SIG-M5 (cell line): ENCODE measurements around the gene PCDHB5.
"Not testable (repeated sequence)": the region's sequence is repeated elsewhere in the genome, so short reads cannot be mapped to it uniquely, and the experiment has no call there.

Experiments
- DNase-seq: peaks from one replicate; lab custom pipeline; 2025; lab: John Stamatoyannopoulos, UW

Gene PCDHB5

GRCh38 chr5:141135030-141135717 is at the start of gene PCDHB5:
PCDHB5 (plus strand) TSS chr5:141135206; CDS start chr5:141135435, 229 bp downstream.
- DNase-seq = no peak

- DNase-seq = no peak
Observed at GRCh38 chr5:141094481-141095262, 40.3 kb upstream of the PCDHB5 start, which contains the start of gene PCDHB2. PCDHB2 (plus strand) TSS chr5:141094615; CDS start chr5:141094791, 176 bp downstream.

GRCh38 chr5:141095263-141095641 is 39.8 kb upstream of the PCDHB5 start:
- DNase-seq = no peak

GRCh38 chr5:141096181-141096580 is 38.8 kb upstream of the PCDHB5 start:
- not testable (repeated sequence) for DNase-seq

- DNase-seq = not testable (repeated sequence)
Observed at GRCh38 chr5:141096586-141096985, 38.4 kb upstream of the PCDHB5 start.

GRCh38 chr5:141100243-141100805 is 34.7 kb upstream of the PCDHB5 start, which contains the start of gene PCDHB3:
PCDHB3 (plus strand) TSS chr5:141100473; CDS start chr5:141100650, 177 bp downstream.
- DNase-seq = no peak

- DNase-seq = no peak
Observed at GRCh38 chr5:141101059-141101458, 33.9 kb upstream of the PCDHB5 start.

GRCh38 chr5:141102070-141102469 is 32.9 kb upstream of the PCDHB5 start:
- not testable (repeated sequence) for DNase-seq

- not testable (repeated sequence) for DNase-seq
Observed at GRCh38 chr5:141102471-141102870, 32.5 kb upstream of the PCDHB5 start.

- no peak for DNase-seq
Observed at GRCh38 chr5:141105350-141105749, 29.7 kb upstream of the PCDHB5 start.

GRCh38 chr5:141119250-141119649 is 15.8 kb upstream of the PCDHB5 start:
- DNase-seq = no peak

- no peak for DNase-seq
Observed at GRCh38 chr5:141121563-141121962, 13.4 kb upstream of the PCDHB5 start, which contains the start of gene PCDHB4. PCDHB4 (plus strand) TSS chr5:141121818; CDS start chr5:141121999, 181 bp downstream.

GRCh38 chr5:141121985-141122384 is 13.0 kb upstream of the PCDHB5 start:
- DNase-seq = no peak

GRCh38 chr5:141123396-141124135 is 11.4 kb upstream of the PCDHB5 start:
- DNase-seq = not testable (repeated sequence)

GRCh38 chr5:141127305-141127704 is 7.7 kb upstream of the PCDHB5 start:
- DNase-seq = no peak

GRCh38 chr5:141135718-141136266 is 786 bp downstream of the PCDHB5 start:
- DNase-seq = no peak

GRCh38 chr5:141137346-141137745 is 2.3 kb downstream of the PCDHB5 start:
- DNase-seq = not testable (repeated sequence)

GRCh38 chr5:141149812-141150211 is 14.8 kb downstream of the PCDHB5 start, which contains the start of gene PCDHB6:
PCDHB6 (plus strand) TSS chr5:141150057; CDS start chr5:141150258, 201 bp downstream.
- no peak for DNase-seq

- no peak for DNase-seq
Observed at GRCh38 chr5:141150224-141150992, 15.4 kb downstream of the PCDHB5 start.

- no peak for DNase-seq
Observed at GRCh38 chr5:141150993-141151325, 16.0 kb downstream of the PCDHB5 start.

GRCh38 chr5:141151632-141152031 is 16.6 kb downstream of the PCDHB5 start:
- not testable (repeated sequence) for DNase-seq
